Activated naive CD8-positive, alpha-beta T cell (primary cell): ENCODE data around the gene MSMB.
"Not testable (repeated sequence)": the region's sequence is repeated elsewhere in the genome, so short reads cannot be mapped to it uniquely, and the experiment has no call there.

Experiments
- H3K27ac Mint-ChIP-seq: one replicate; pipeline ENCODE4 v1.8.0; 2021; ENCODE audit warnings: mixed read lengths
- H3K27me3 Mint-ChIP-seq: one replicate; pipeline ENCODE4 v1.8.0; 2021; ENCODE audit warnings: mixed read lengths
- H3K36me3 Mint-ChIP-seq: one replicate; pipeline ENCODE4 v1.8.0; 2021; ENCODE audit warnings: mixed read lengths
- H3K4me1 Mint-ChIP-seq: one replicate; pipeline ENCODE4 v1.8.0; 2021; ENCODE audit warnings: low read depth, mixed read lengths
- H3K4me3 Mint-ChIP-seq: one replicate; pipeline ENCODE4 v1.8.0; 2021; ENCODE audit warnings: mild to moderate bottlenecking, mixed read lengths
- H3K9me3 Mint-ChIP-seq: one replicate; pipeline ENCODE4 v1.8.0; 2021; ENCODE audit warnings: low read depth, mixed read lengths

The MSMB gene

GRCh38 chr10:46046261-46046660 lies at the start of gene MSMB:
Gene MSMB, minus strand, starts transcription at chr10:46046269. Its CDS starts 32 bp downstream, at chr10:46046237.
- Mint-ChIP-seq H3K27ac (no peak within 1 kb of the TSS), H3K27me3 (no peaks in the 10 kb centered on the region), H3K4me1 (peaks cover 4% of the 10 kb centered on the region), H3K4me3 (no peak within 1 kb of the TSS), H3K9me3 (no peaks in the 10 kb centered on the region), H3K36me3 (no peaks in the 10 kb centered on the region)

GRCh38 chr10:46094931-46095750 lies 49.1 kb upstream of the MSMB start:
- H3K9me3 Mint-ChIP-seq, result no peaks in the 10 kb centered on the region
- H3K27ac Mint-ChIP-seq, result no peak overlapping the region
- H3K27me3 Mint-ChIP-seq, result no peaks in the 10 kb centered on the region
- H3K4me3 Mint-ChIP-seq, result peak overlapping the region; percentile 5
- no peaks in the 10 kb centered on the region for H3K36me3 Mint-ChIP-seq
- peaks cover 31% of the 10 kb centered on the region for H3K4me1 Mint-ChIP-seq

- Mint-ChIP-seq H3K9me3 (no peaks in the 10 kb centered on the region), H3K4me3 (no peak overlapping the region), H3K27me3 (no peaks in the 10 kb centered on the region), H3K27ac (no peak overlapping the region), H3K4me1 (peaks cover 35% of the 10 kb centered on the region), H3K36me3 (no peaks in the 10 kb centered on the region)
Measured at GRCh38 chr10:46094197-46094500, 48.1 kb upstream of the MSMB start.

- H3K27ac Mint-ChIP-seq, H3K9me3 Mint-ChIP-seq, H3K36me3 Mint-ChIP-seq, H3K4me3 Mint-ChIP-seq, H3K27me3 Mint-ChIP-seq: not testable (repeated sequence)
- peaks cover 34% of the 10 kb centered on the region for H3K4me1 Mint-ChIP-seq
Measured at GRCh38 chr10:46093316-46094196, 47.5 kb upstream of the MSMB start.

GRCh38 chr10:46092524-46093081 lies 46.5 kb upstream of the MSMB start:
- H3K36me3 Mint-ChIP-seq, result no peaks in the 10 kb centered on the region
- no peak overlapping the region for H3K27ac Mint-ChIP-seq
- peaks cover 27% of the 10 kb centered on the region for H3K4me1 Mint-ChIP-seq
- H3K27me3 Mint-ChIP-seq, result no peaks in the 10 kb centered on the region
- H3K9me3 Mint-ChIP-seq, result no peaks in the 10 kb centered on the region
- no peak overlapping the region for H3K4me3 Mint-ChIP-seq

- Mint-ChIP-seq H3K36me3 (no peaks in the 10 kb centered on the region), H3K27me3 (no peaks in the 10 kb centered on the region), H3K4me3 (peak overlapping the region; percentile 57), H3K9me3 (no peaks in the 10 kb centered on the region), H3K4me1 (peaks cover 21% of the 10 kb centered on the region), H3K27ac (peak overlapping the region; percentile 25)
Measured at GRCh38 chr10:46091828-46092523, 45.9 kb upstream of the MSMB start.

- Mint-ChIP-seq H3K4me3 (peak overlapping the region; percentile 57), H3K36me3 (no peaks in the 10 kb centered on the region), H3K27ac (peak overlapping the region; percentile 58), H3K27me3 (no peaks in the 10 kb centered on the region), H3K9me3 (no peaks in the 10 kb centered on the region), H3K4me1 (peaks cover 14% of the 10 kb centered on the region)
Measured at GRCh38 chr10:46091080-46091827, 45.2 kb upstream of the MSMB start.

GRCh38 chr10:46090258-46090812 lies 44.3 kb upstream of the MSMB start:
- Mint-ChIP-seq H3K4me3 (no peak overlapping the region), H3K27me3 (no peaks in the 10 kb centered on the region), H3K9me3 (no peaks in the 10 kb centered on the region), H3K36me3 (no peaks in the 10 kb centered on the region), H3K27ac (peak overlapping the region; percentile 58), H3K4me1 (peaks cover 6% of the 10 kb centered on the region)

GRCh38 chr10:46087381-46087780 lies 41.3 kb upstream of the MSMB start:
- not testable (repeated sequence) for H3K27me3 Mint-ChIP-seq, H3K27ac Mint-ChIP-seq, H3K4me3 Mint-ChIP-seq, H3K36me3 Mint-ChIP-seq, H3K4me1 Mint-ChIP-seq, H3K9me3 Mint-ChIP-seq

GRCh38 chr10:46084321-46085165 lies 38.5 kb upstream of the MSMB start:
- H3K9me3 Mint-ChIP-seq, result no peaks in the 10 kb centered on the region
- no peaks in the 10 kb centered on the region for H3K27me3 Mint-ChIP-seq
- no peak overlapping the region for H3K27ac Mint-ChIP-seq
- no peaks in the 10 kb centered on the region for H3K36me3 Mint-ChIP-seq
- peaks cover 11% of the 10 kb centered on the region for H3K4me1 Mint-ChIP-seq
- H3K4me3 Mint-ChIP-seq, result no peak overlapping the region

- Mint-ChIP-seq H3K27me3 (no peaks in the 10 kb centered on the region), H3K4me1 (peaks cover 28% of the 10 kb centered on the region), H3K9me3 (no peaks in the 10 kb centered on the region), H3K27ac (no peak overlapping the region), H3K4me3 (no peak overlapping the region), H3K36me3 (no peaks in the 10 kb centered on the region)
Measured at GRCh38 chr10:46080886-46081285, 34.8 kb upstream of the MSMB start.

- no peaks in the 10 kb centered on the region for H3K27me3 Mint-ChIP-seq
- H3K4me3 Mint-ChIP-seq, result no peak overlapping the region
- H3K9me3 Mint-ChIP-seq, result no peaks in the 10 kb centered on the region
- no peaks in the 10 kb centered on the region for H3K36me3 Mint-ChIP-seq
- H3K27ac Mint-ChIP-seq, result no peak overlapping the region
- peaks cover 30% of the 10 kb centered on the region for H3K4me1 Mint-ChIP-seq
Measured at GRCh38 chr10:46079831-46080585, 33.9 kb upstream of the MSMB start.
